HCT116 (cell line): Measurements from ENCODE around the gene HYAL4.

Source experiments
- CEBPB ChIP-seq: IDR thresholded peaks from 2 replicates; pipeline ENCODE4 v1.6.1; 2012; ENCODE audit warnings: low read depth
- POLR2AphosphoS5 ChIP-seq: IDR thresholded peaks from 2 replicates; pipeline ENCODE4 v1.6.1; 2011; ENCODE audit warnings: mild to moderate bottlenecking, low read depth, low read length, moderate library complexity
- TF ChIP-seq, protein P1 (sequence below): IDR thresholded peaks from 2 replicates; pipeline ENCODE4 v1.6.1; 2012
- TF ChIP-seq, protein P2 (sequence below), 3 experiments: fragments of 200-600 bp in 1 of 3; sonication (generic) in 1 of 3; IDR thresholded peaks in 2 of 3; conservative IDR thresholded peaks in 1 of 3; 2 replicates each; pipeline ENCODE4 v1.5.1; 2012 to 2017; ENCODE audit warnings: low read depth in 2 of 3, low read length in 2 of 3, antibody characterized with exemption in 1 of 3, borderline replicate concordance in 1 of 3, control low read depth in 1 of 3, mild to moderate bottlenecking in 1 of 3, mixed read lengths in 1 of 3, mixed run types in 1 of 3, moderate library complexity in 1 of 3; ENCODE audit not compliant: insufficient read depth in 1 of 3

- TF ChIP-seq, protein P1, sequence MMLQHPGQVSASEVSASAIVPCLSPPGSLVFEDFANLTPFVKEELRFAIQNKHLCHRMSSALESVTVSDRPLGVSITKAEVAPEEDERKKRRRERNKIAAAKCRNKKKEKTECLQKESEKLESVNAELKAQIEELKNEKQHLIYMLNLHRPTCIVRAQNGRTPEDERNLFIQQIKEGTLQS, result no peak
- TF ChIP-seq, protein P2, sequence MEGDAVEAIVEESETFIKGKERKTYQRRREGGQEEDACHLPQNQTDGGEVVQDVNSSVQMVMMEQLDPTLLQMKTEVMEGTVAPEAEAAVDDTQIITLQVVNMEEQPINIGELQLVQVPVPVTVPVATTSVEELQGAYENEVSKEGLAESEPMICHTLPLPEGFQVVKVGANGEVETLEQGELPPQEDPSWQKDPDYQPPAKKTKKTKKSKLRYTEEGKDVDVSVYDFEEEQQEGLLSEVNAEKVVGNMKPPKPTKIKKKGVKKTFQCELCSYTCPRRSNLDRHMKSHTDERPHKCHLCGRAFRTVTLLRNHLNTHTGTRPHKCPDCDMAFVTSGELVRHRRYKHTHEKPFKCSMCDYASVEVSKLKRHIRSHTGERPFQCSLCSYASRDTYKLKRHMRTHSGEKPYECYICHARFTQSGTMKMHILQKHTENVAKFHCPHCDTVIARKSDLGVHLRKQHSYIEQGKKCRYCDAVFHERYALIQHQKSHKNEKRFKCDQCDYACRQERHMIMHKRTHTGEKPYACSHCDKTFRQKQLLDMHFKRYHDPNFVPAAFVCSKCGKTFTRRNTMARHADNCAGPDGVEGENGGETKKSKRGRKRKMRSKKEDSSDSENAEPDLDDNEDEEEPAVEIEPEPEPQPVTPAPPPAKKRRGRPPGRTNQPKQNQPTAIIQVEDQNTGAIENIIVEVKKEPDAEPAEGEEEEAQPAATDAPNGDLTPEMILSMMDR (IDR thresholded peaks at IDR 0.05 in 2 of 3, conservative IDR thresholded peaks at IDR 0.05 in 1 of 3; ENCODE audit: borderline replicate concordance in 1 of 3, insufficient read depth in 1 of 3, low read depth in 2 of 3, low read length in 2 of 3), result no peak
- TF ChIP-seq POLR2AphosphoS5, result no peak
- no peak for TF ChIP-seq CEBPB
Observed at GRCh38 chr7:123876557-123877256, 31.7 kb downstream of the HYAL4 start.
